HCT116 (cell line): ENCODE data around the gene ALX3.

Experiments used
- EZH2 ChIP-seq: fragments of 200-600 bp; sonication (generic); IDR thresholded peaks from 2 replicates; pipeline ENCODE4 v1.6.1; 2017; ENCODE audit warnings: antibody characterized with exemption, mixed run types
- POLR2A ChIP-seq: IDR thresholded peaks from 2 replicates; pipeline ENCODE4 v1.7.0; 2011; ENCODE audit warnings: borderline replicate concordance; ENCODE audit not compliant: insufficient read depth, insufficient read length; ENCODE audit errors: extremely low read depth
- ZFX ChIP-seq: fragments of 450-650 bp; IDR thresholded peaks from 2 replicates; pipeline ENCODE4 v1.6.1; 2017

- no peak for TF ChIP-seq ZFX
- no peak for TF ChIP-seq EZH2
- TF ChIP-seq POLR2A, result no peak
These were observed 28.0 kb upstream of the ALX3 start for GRCh38 chr1:110098222-110099026.
